Keratinocyte (primary cell): ENCODE measurements around the gene ELL. TPM values are rescaled to one million over a fixed set of nuclear protein-coding genes. Genes with fewer than 3 reads are reported as not detected.
A peak's percentile ranks its signal among the peaks of the same experiment; 100 is the strongest.

ENCODE experiments used
- DNase-seq: peaks from one replicate; pipeline ENCODE4 v3.0.0-alpha.2; 2011; ENCODE audit warnings: low read depth, missing footprints, low spot score
- FAIRE-seq: peaks from 2 replicates; lab custom pipeline; 2011; peaks lifted over from hg19 to GRCh38; lab: Jason Lieb, UNC
- H2AFZ ChIP-seq: 2 replicates; pipeline ENCODE4 v1.6.0; 2012; ENCODE audit warnings: low read length, control low read depth, inconsistent platforms; ENCODE audit not compliant: control insufficient read depth
- H3K27ac ChIP-seq: 2 replicates; pipeline ENCODE4 v1.5.1; 2011; ENCODE audit warnings: low read length; ENCODE audit not compliant: control insufficient read depth, insufficient read depth
- H3K27me3 ChIP-seq: 3 replicates; pipeline ENCODE4 v1.6.0; 2011; ENCODE audit warnings: low read length; ENCODE audit not compliant: control insufficient read depth, insufficient read depth; ENCODE audit errors: extremely low read depth
- H3K36me3 ChIP-seq, 2 experiments: 2 replicates in 1 of 2; 3 replicates in 1 of 2; pipeline ENCODE4 v1.5.1; 2011; ENCODE audit warnings: low read length in 2 of 2, mild to moderate bottlenecking in 1 of 2; ENCODE audit not compliant: control insufficient read depth in 2 of 2, insufficient read depth in 2 of 2; ENCODE audit errors: extremely low read depth in 1 of 2
- H3K4me1 ChIP-seq: 3 replicates; pipeline ENCODE4 v1.5.1; 2011; ENCODE audit warnings: low read length; ENCODE audit not compliant: control insufficient read depth, insufficient read depth; ENCODE audit errors: extremely low read depth
- H3K4me2 ChIP-seq: 3 replicates; pipeline ENCODE4 v1.6.0; 2011; ENCODE audit warnings: low read depth, low read length; ENCODE audit not compliant: control insufficient read depth, insufficient read depth; ENCODE audit errors: extremely low read depth
- H3K4me3 ChIP-seq, 3 experiments: fragments of 200-600 bp in 1 of 3; sonication (generic) in 1 of 3; 2 replicates in 2 of 3; 3 replicates in 1 of 3; pipeline ENCODE4 v1.5.1; 2011 to 2016; ENCODE audit warnings: low read length in 3 of 3, mild to moderate bottlenecking in 3 of 3, control low read depth in 2 of 3, inconsistent platforms in 1 of 3, low read depth in 1 of 3, mixed read lengths in 1 of 3, mixed run types in 1 of 3, moderate library complexity in 1 of 3; ENCODE audit not compliant: control insufficient read depth in 2 of 3, insufficient read depth in 2 of 3; ENCODE audit errors: extremely low read depth in 1 of 3
- H3K79me2 ChIP-seq: 2 replicates; pipeline ENCODE4 v1.6.0; 2012; ENCODE audit warnings: low read length; ENCODE audit not compliant: control insufficient read depth, insufficient read depth
- H3K9ac ChIP-seq: 3 replicates; pipeline ENCODE4 v1.6.0; 2011; ENCODE audit warnings: low read length; ENCODE audit not compliant: control insufficient read depth, insufficient read depth; ENCODE audit errors: extremely low read depth
- H3K9me1 ChIP-seq: 3 replicates; pipeline ENCODE4 v1.6.0; 2011; ENCODE audit warnings: low read length; ENCODE audit not compliant: control insufficient read depth, insufficient read depth; ENCODE audit errors: extremely low read depth
- H3K9me3 ChIP-seq: 2 replicates; pipeline ENCODE4 v1.5.1; 2012; ENCODE audit warnings: low read depth, low read length; ENCODE audit not compliant: control insufficient read depth
- H4K20me1 ChIP-seq: 3 replicates; pipeline ENCODE4 v1.6.0; 2011; ENCODE audit warnings: low read length; ENCODE audit not compliant: control insufficient read depth, insufficient read depth; ENCODE audit errors: extremely low read depth
- EZH2 ChIP-seq: IDR thresholded peaks from one replicate; pipeline ENCODE4 v1.6.1; 2012; ENCODE audit warnings: inconsistent platforms, mild to moderate bottlenecking, low read length, moderate library complexity
- dilution Hi-C: fragments of 300-500 bp; cut with MboI; formaldehyde crosslinking; loops from one replicate; pipeline ENCODE4 v1.7.0; 2020; ENCODE audit warnings: low sequenced_read_pairs; ENCODE audit not compliant: extremely low pct_ligation_motif_present
- polyA plus RNA-seq, 5 experiments: library from polyadenylated mRNA; depleted of rRNA in 3 of 5; stranded (reverse) in 3 of 5; stranded (forward) in 1 of 5; unstranded in 1 of 5; fragments of >200 nt; gene quantifications; 1 replicate in 1 of 5; 2 replicates in 3 of 5; 3 replicates in 1 of 5; pipeline versions ENCODE4 v1.2.1 to v1.2.3, GENCODE V29; 2011 to 2012; ENCODE audit warnings: missing spikeins in 2 of 5, low read depth in 1 of 5, low replicate concordance in 1 of 5
- TF ChIP-seq, protein P1 (sequence below), 3 experiments: IDR thresholded peaks in 1 of 3; conservative IDR thresholded peaks in 1 of 3; optimal IDR thresholded peaks in 1 of 3; 2 replicates in 2 of 3; 3 replicates in 1 of 3; pipeline versions ENCODE3 to v1.5.1; 2011; ENCODE audit warnings: low read length in 3 of 3, mild to moderate bottlenecking in 3 of 3, moderate library complexity in 2 of 3, control low read depth in 1 of 3, inconsistent platforms in 1 of 3; ENCODE audit not compliant: insufficient read depth in 2 of 3; ENCODE audit errors: extremely low read depth in 1 of 3

The ELL gene
- polyA plus RNA-seq, 1 donor (not counting 4 experiments of a cell fraction or from before 2014, with no cell fraction given): 4.4 TPM

DNA sequence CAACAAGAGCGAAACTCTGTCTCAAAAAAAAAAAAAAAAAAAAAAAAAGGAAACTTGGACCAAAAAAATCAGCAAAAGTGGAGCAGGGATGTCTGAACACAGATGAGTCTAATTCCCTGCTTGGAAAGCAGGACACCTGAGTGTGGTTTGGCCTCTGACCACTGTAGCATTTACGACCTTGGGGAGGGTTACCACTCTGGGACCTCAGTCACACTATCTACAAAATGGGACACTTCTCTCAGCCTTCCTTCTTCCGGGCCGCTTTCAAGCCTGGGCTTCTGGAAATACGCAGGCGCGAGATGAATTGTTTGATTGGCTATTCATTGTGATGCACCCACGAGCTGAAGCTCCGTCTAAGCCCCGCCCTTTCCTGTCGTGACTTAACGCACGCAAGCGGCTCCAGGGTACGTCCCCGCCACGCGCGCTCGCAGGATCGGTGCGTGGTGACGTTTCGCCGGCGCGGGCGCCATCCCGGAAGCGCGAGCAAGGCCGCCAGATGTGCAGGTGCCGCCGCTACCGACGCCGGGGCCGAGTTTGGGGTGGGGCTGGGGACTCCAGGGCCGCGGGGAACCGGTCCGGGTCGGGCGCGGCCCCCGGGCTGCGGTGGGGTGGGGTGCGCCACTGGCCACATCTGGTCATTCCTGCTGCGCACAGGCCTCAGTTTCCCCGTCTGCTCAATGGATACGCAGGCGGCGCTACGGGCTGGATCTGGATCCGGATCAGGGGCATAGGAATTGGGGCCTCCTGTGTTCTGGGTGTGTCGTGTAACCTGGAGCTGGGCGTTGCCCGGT is 35.7 kb upstream of the ELL start, which contains the start of gene KXD1:
TSS of gene KXD1 (plus strand) at position 460 of the 791 bp plus-strand sequence. CDS start 4,187 bp downstream, outside the sequence.
- DNase-seq: peak; percentile 72
- peak within 1 kb of the TSS; percentile 93 for H3K9ac ChIP-seq
- H3K27me3 ChIP-seq: no peaks in the 10 kb centered on the region
- dilution Hi-C loops: no loop called here
- no peaks in the 10 kb centered on the region for H4K20me1 ChIP-seq
- H3K4me1 ChIP-seq: peaks cover 11% of the 10 kb centered on the region
- H3K9me3 ChIP-seq: no peaks in the 10 kb centered on the region
- H3K27ac ChIP-seq: peak within 1 kb of the TSS; percentile 86
- peaks cover 34% of the 10 kb centered on the region for H3K79me2 ChIP-seq
- FAIRE-seq: peak; percentile 91
- TF ChIP-seq EZH2: no peak
- no peaks in the 10 kb centered on the region for H3K9me1 ChIP-seq
- peak within 1 kb of the TSS; percentile 87 to 100 (median 98) for H3K4me3 ChIP-seq
- peak within 1 kb of the TSS; percentile 85 for H2AFZ ChIP-seq
- peaks cover 9 to 12% of the 10 kb centered on the region in 2 experiments for H3K36me3 ChIP-seq
- peak within 1 kb of the TSS; percentile 100 for H3K4me2 ChIP-seq

- Histone ChIP-seq H3K9me1 (no peaks in the 10 kb centered on the region), H3K4me3 (no peak overlapping the region), H3K27ac (no peak overlapping the region), H4K20me1 (no peaks in the 10 kb centered on the region), H3K4me2 (no peak overlapping the region), H3K36me3 (no peaks in the 10 kb centered on the region), H3K27me3 (no peaks in the 10 kb centered on the region), H2AFZ (peak overlapping the region; percentile 49), H3K9me3 (no peaks in the 10 kb centered on the region), H3K79me2 (no peaks in the 10 kb centered on the region), H3K9ac (no peak overlapping the region), H3K4me1 (no peaks in the 10 kb centered on the region)
- dilution Hi-C loops: no loop called here
- TF ChIP-seq, protein P1, sequence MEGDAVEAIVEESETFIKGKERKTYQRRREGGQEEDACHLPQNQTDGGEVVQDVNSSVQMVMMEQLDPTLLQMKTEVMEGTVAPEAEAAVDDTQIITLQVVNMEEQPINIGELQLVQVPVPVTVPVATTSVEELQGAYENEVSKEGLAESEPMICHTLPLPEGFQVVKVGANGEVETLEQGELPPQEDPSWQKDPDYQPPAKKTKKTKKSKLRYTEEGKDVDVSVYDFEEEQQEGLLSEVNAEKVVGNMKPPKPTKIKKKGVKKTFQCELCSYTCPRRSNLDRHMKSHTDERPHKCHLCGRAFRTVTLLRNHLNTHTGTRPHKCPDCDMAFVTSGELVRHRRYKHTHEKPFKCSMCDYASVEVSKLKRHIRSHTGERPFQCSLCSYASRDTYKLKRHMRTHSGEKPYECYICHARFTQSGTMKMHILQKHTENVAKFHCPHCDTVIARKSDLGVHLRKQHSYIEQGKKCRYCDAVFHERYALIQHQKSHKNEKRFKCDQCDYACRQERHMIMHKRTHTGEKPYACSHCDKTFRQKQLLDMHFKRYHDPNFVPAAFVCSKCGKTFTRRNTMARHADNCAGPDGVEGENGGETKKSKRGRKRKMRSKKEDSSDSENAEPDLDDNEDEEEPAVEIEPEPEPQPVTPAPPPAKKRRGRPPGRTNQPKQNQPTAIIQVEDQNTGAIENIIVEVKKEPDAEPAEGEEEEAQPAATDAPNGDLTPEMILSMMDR (optimal IDR thresholded peaks at IDR 0.05 in 1 of 3, IDR thresholded peaks at IDR 0.05 in 1 of 3, conservative IDR thresholded peaks at IDR 0.05 in 1 of 3; ENCODE audit: extremely low read depth in 1 of 3, insufficient read depth in 2 of 3, low read length in 3 of 3): no peak
- TF ChIP-seq EZH2: no peak
- DNase-seq (no peak), FAIRE-seq (no peak)
Measured at GRCh38 chr19:18551631-18552030, 29.8 kb upstream of the ELL start.
